Parathyroid adenoma (tissue), 2 donors: ENCODE measurements around the gene PCDH9.

Experiments
- H2AFZ ChIP-seq: fragments of 300-600 bp; sonication (generic); one replicate; pipeline ENCODE4 v1.7.0; 2017; ENCODE audit warnings: antibody characterized with exemption, mild to moderate bottlenecking
- H3K27ac ChIP-seq: fragments of 300-600 bp; sonication (generic); one replicate; pipeline ENCODE4 v1.7.0; 2017
- H3K27me3 ChIP-seq: fragments of 300-600 bp; sonication (generic); one replicate; pipeline ENCODE4 v1.7.0; 2017; ENCODE audit warnings: low read length; ENCODE audit not compliant: control insufficient read depth, insufficient read depth
- H3K36me3 ChIP-seq: fragments of 300-600 bp; sonication (generic); one replicate; pipeline ENCODE4 v1.7.0; 2017; ENCODE audit warnings: low read length; ENCODE audit not compliant: control insufficient read depth, insufficient read depth
- H3K4me1 ChIP-seq: fragments of 300-600 bp; sonication (generic); one replicate; pipeline ENCODE4 v1.7.0; 2017; ENCODE audit warnings: control low read depth
- H3K4me2 ChIP-seq: fragments of 300-600 bp; sonication (generic); one replicate; pipeline ENCODE4 v1.7.0; 2017; ENCODE audit warnings: low read length
- H3K4me3 ChIP-seq: fragments of 300-600 bp; sonication (generic); one replicate; pipeline ENCODE4 v1.7.0; 2017; ENCODE audit warnings: low read depth, low read length
- H3K79me2 ChIP-seq: fragments of 300-600 bp; sonication (generic); one replicate; pipeline ENCODE4 v1.7.0; 2017; ENCODE audit warnings: control low read depth
- H3K9ac ChIP-seq: fragments of 300-600 bp; sonication (generic); one replicate; pipeline ENCODE4 v1.7.0; 2017; ENCODE audit warnings: mild to moderate bottlenecking
- H3K9me3 ChIP-seq: fragments of 300-600 bp; sonication (generic); one replicate; pipeline ENCODE4 v1.7.0; 2017; ENCODE audit warnings: low read length; ENCODE audit not compliant: control insufficient read depth
- TF ChIP-seq, protein P1 (sequence below): fragments of 300-600 bp; sonication (generic); IDR thresholded peaks from one replicate; pipeline ENCODE4 v1.7.0; 2017; ENCODE audit warnings: antibody characterized with exemption, mild to moderate bottlenecking
- donor health status: primary hyperparathyroidism.

PCDH9 gene

DNA sequence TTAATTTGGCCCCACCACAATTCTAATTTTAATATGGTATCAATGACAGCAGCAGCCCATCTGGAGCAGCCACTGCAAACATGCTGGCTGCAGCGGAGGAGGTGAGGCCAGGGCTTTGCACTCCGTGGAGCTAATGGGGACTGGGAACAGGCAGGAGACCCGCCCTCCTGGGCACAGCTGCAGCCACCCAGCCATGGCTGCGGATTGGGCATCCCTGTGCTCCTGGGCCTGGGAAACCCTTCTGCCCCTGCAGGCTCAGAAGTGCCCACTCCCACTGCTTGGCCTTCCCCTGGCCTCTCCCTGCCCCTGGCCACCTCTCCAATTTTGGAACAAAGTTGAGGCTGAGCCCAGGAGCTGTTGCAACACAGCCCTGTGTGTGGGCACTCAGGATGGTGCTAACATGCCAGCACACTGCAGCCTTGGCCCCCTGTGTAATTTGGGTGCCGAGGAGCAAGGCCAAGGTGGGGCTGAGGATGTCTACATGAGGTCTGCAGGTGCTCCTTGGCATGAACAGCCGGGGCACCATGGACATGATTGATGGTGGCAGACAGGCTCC is 123.6 kb downstream of the PCDH9 start:
- no peaks in the 10 kb centered on the region for H3K9me3 ChIP-seq
- H3K4me3 ChIP-seq, result no peak overlapping the region
- no peaks in the 10 kb centered on the region for H3K4me1 ChIP-seq
- no peak overlapping the region for H3K4me2 ChIP-seq
- no peak overlapping the region for H2AFZ ChIP-seq
- TF ChIP-seq, protein P1, sequence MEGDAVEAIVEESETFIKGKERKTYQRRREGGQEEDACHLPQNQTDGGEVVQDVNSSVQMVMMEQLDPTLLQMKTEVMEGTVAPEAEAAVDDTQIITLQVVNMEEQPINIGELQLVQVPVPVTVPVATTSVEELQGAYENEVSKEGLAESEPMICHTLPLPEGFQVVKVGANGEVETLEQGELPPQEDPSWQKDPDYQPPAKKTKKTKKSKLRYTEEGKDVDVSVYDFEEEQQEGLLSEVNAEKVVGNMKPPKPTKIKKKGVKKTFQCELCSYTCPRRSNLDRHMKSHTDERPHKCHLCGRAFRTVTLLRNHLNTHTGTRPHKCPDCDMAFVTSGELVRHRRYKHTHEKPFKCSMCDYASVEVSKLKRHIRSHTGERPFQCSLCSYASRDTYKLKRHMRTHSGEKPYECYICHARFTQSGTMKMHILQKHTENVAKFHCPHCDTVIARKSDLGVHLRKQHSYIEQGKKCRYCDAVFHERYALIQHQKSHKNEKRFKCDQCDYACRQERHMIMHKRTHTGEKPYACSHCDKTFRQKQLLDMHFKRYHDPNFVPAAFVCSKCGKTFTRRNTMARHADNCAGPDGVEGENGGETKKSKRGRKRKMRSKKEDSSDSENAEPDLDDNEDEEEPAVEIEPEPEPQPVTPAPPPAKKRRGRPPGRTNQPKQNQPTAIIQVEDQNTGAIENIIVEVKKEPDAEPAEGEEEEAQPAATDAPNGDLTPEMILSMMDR, result no peak
- no peaks in the 10 kb centered on the region for H3K36me3 ChIP-seq
- H3K9ac ChIP-seq, result no peak overlapping the region
- no peaks in the 10 kb centered on the region for H3K79me2 ChIP-seq
- H3K27me3 ChIP-seq, result no peaks in the 10 kb centered on the region
- H3K27ac ChIP-seq, result no peak overlapping the region

DNA sequence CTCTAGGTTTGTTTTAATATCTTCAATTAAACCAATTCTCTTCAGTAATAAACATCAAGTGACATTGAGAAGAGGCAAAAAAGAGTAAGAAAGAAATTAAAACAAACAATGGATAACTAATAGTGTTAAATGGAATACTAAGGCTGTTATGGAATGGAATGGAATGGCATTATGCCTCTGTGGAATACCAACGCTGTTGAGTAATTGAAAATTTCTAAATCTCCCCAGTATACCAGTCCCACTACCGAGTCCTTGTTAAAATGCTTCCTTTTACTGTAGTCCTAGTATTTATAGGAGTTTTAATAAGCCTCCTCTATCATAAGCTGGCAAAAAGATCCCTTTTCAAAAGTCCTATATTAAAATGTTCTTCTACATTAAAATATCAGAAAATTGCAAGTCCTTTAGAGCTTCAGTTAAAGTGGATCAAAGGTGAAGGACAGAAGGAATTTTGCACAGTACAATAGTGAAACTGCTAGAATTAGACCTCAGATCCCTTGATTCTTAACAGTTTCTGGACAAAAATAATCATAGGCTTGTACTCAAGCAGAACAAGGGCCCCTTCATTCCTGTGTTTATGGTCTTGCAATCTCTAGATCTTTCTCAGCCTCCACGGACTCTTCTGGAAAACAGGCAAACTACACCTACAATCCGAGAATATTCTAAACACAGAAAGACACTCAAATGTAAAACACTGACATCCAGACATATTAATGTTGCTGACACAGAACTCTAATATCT is 128.2 kb downstream of the PCDH9 start:
- no peak overlapping the region for H3K4me3 ChIP-seq
- H3K36me3 ChIP-seq, result no peaks in the 10 kb centered on the region
- no peaks in the 10 kb centered on the region for H3K27me3 ChIP-seq
- no peaks in the 10 kb centered on the region for H3K4me1 ChIP-seq
- H2AFZ ChIP-seq, result no peak overlapping the region
- no peak overlapping the region for H3K9ac ChIP-seq
- no peaks in the 10 kb centered on the region for H3K9me3 ChIP-seq
- no peaks in the 10 kb centered on the region for H3K79me2 ChIP-seq
- TF ChIP-seq, protein P1, result no peak
- H3K4me2 ChIP-seq, result no peak overlapping the region
- H3K27ac ChIP-seq, result no peak overlapping the region

DNA sequence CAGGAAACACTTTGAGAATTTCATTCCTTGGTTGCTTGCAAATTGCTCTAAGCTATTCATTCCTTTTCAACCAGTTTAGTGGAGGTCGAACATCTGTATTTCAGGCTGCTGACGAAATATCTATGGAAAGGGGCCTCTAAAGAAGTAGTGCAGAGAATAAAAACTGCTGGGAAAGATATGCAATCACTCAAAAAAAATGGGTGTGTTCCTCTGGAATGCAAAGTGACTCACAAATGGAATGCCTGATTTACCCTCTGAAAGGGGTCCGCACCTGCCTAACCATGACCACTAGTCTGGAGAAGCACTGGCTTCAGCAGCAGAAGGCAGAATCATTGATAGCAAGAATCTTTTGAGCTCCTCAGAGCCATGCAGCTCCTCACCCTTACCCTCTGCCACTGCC is 129.4 kb downstream of the PCDH9 start:
- Histone ChIP-seq H2AFZ (no peak overlapping the region), H3K4me1 (no peaks in the 10 kb centered on the region), H3K79me2 (no peaks in the 10 kb centered on the region), H3K4me3 (no peak overlapping the region), H3K4me2 (no peak overlapping the region), H3K9ac (no peak overlapping the region), H3K36me3 (no peaks in the 10 kb centered on the region), H3K27me3 (no peaks in the 10 kb centered on the region), H3K9me3 (no peaks in the 10 kb centered on the region), H3K27ac (no peak overlapping the region)
- TF ChIP-seq, protein P1, result no peak

DNA sequence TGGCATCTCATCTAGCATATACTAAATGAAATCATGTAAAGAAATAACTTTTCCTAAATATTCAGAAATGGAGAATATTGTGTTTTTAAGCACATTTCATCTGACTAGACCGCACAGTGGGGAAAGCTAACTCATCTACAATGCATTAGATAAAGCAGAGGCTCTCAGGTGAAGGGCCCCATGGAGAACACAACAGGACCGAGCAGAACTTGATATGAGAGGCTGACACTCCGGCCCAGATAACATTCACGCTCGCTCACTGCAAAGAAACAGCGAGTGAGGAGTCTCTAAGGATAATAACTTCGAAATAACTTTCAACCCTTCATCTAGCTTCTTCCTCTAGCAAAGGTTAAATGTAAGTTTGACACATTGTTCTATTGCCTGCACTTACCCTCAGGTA is 130.6 kb downstream of the PCDH9 start:
- Histone ChIP-seq H3K27ac (no peak overlapping the region), H3K4me1 (no peaks in the 10 kb centered on the region), H2AFZ (no peak overlapping the region), H3K4me3 (no peak overlapping the region), H3K9ac (no peak overlapping the region), H3K4me2 (no peak overlapping the region), H3K79me2 (no peaks in the 10 kb centered on the region), H3K9me3 (no peaks in the 10 kb centered on the region), H3K27me3 (no peaks in the 10 kb centered on the region), H3K36me3 (no peaks in the 10 kb centered on the region)
- TF ChIP-seq, protein P1, result no peak
